WTC11 (cell line): ENCODE data around the gene AK5.

Source experiments
- ATF2 ChIP-seq: sonication (generic); formaldehyde crosslinking; IDR thresholded peaks from 2 replicates; pipeline ENCODE4 v1.8.1; 2022; ENCODE audit warnings: low read depth, missing genetic modification reagents, borderline replicate concordance
- CTCF ChIP-seq: fragments of 200-600 bp; IDR thresholded peaks from 2 replicates; pipeline ENCODE4 v1.8.0; 2022; ENCODE audit warnings: antibody characterized with exemption
- NFE2L1 ChIP-seq: sonication (generic); formaldehyde crosslinking; IDR thresholded peaks from 2 replicates; pipeline ENCODE4 v1.8.1; 2023; ENCODE audit warnings: missing genetic modification reagents
- ZNF219 ChIP-seq: sonication (generic); formaldehyde crosslinking; IDR thresholded peaks from 2 replicates; pipeline ENCODE4 v1.8.0; 2023; ENCODE audit warnings: missing genetic modification reagents, mild to moderate bottlenecking, borderline replicate concordance

DNA sequence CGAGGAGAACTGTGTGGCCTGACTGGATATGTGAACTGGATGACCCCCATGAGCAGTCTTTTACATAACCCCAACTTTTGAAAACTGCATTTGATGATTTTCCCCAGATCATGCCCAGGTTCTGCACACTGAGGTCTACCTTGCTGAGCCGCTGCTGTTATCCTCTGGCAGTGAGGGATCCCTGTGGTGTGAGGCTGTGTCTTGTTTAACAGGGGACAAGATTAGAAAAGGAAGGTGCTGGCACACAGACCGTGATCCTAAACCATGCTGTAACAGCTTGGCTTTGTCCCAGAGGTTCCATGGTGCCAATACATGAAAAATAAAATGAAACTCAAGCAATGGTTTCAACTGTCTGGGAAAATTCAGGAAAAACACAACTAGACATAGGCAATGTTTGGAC lies 266.5 kb downstream of the AK5 start:
- TF ChIP-seq CTCF (no peak), NFE2L1 (CRISPR knock-in tag) (no peak), ZNF219 (CRISPR knock-in tag) (no peak), ATF2 (CRISPR knock-in tag) (no peak)
